ENCODE data around the gene NFATC2.

The NFATC2 gene

GRCh38 chr20:51373713-51374455 is 168.6 kb downstream of the NFATC2 start:
- DNase-seq: no peak

DNA sequence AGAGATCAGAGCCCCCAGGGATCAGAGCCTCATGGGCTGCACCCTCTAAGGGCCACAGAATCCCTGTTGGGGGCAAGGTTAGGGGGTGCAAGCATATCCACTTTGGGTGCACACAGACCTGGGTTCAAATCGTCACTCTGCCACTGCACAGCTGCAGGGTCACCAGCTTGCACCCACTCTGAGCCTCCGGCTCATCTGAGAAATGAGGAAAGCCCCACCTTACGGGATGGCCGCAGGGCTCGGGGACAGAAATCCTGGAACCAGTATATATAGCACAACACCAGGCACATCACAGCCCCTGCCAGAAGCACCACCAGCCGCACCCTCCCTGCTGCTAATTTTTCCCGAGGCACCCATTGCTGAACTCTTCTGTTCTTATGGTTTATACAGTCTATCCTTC is 169.6 kb downstream of the NFATC2 start:
- DNase-seq: no peak

DNA sequence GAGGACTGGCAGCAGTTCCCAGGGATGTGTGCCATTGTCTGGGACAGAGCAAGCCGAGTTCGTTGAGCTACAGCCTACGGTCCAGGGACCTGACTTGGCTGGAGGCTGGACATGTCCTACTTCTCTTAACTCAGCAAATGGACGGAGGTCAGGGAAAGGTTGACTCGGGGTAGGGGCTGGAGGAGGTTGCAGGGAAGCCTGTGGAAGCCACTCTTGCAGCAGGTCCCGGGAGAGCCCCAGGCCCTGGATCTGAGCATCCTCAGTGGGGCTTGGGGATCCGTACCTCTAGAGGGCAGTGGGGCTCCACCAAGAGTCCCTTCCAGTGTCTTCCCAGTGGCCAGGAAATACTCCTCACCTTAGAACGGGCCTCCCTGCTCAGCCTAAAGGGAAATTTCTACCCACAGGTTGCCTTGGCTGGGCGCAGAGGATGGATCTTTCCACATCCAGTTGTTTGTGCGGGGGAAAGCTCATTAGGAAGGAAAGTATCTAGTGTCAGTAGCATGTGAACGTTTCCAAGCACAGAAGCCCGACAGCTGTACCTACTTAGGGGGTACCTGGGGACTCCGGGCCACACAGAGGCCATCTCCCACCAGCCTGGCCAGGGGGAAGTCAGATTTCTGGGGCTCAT is 170.2 kb downstream of the NFATC2 start:
- peak; percentile 73 for DNase-seq

DNA sequence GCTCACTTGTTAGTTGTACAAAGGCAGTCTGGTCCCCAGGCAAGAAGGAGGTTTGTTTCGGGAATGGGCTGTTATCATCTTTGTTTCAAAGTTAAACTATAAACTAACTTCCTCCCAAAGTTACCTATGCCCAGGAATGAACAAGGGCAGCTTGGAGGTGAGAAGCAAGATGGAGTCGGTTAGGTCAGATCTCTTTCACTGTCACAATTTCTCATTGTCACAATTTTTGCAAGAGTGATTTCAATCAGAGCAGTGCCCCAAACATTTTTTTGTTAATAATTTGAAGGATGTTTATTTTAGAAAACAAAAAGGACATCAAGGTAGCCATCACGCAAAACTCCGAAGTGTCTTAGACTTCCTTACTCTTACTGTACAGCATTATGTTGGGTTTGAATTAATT is 170.8 kb downstream of the NFATC2 start:
- no peak for DNase-seq

GRCh38 chr20:51369503-51369902 is 173.0 kb downstream of the NFATC2 start:
- DNase-seq: no peak

DNA sequence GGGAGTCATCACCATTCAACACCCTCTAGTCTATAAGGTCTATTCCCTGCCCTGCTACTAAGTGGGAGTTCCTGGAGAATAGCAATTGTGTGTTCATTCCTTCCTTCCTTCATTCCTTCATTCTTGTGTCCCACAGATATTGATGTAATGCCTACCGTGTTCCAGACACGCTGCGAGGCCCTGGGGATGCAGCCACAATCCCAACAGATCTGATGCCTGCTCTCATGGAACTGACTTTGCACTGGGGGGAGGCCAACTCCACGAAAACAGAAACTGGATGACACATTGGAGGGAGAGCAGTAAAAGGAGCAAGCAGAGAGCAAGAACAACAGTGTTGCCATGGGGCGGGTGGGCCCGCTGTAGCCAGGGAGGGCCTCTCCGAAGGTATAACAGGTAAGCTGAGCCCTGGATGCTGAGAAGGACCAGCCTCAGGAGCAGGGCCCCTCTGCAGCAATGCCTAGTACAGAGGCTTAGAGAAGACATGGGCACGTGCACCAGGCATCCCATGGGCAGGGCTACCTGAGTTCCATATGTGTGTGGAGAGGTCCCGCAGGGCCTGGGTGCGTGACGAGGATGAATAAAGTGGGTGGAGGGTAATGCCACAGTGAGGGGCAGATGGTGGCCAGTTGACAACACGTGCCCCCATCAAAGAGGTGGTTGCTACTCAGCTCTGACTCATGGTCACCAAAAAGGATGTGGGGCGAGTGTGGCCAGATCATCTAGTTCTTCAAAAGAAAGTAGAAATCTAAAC is 173.9 kb downstream of the NFATC2 start:
- peak; percentile 89 for DNase-seq

DNA sequence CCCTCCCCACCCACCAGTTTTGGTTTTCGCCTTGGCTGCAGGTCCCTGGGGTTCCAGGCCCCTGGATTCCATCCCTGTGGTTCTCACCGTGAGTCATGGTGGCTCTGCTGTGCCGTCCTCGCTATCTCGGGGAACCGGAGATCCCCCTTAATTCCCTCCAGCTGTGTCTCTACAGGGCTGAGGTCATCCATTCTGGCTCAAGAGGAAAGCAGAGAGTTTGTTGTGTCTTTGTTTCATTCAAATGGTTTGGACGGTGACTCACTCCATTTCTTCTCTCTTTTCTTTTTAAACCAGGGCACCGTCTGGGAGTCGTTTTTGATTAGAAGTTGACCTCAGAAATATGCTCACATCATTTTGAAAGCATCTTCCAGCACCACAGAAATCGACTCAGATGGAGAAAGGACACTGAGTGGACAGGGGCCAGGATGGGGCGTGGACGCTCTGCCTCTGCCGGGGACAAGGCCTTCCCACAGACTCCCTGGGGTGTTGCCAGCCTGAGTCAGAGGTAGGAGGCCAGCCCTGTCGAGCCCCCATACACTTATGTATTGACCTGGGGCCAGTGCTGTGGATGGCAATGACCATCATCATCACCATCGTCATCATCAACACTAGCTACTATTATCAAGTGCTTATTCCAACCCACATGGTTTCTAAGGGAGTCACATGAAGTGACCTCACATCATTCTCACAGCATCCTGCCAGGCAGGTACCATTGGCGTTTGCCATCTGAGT is 176.2 kb downstream of the NFATC2 start:
- peak; percentile 100 for DNase-seq

DNA sequence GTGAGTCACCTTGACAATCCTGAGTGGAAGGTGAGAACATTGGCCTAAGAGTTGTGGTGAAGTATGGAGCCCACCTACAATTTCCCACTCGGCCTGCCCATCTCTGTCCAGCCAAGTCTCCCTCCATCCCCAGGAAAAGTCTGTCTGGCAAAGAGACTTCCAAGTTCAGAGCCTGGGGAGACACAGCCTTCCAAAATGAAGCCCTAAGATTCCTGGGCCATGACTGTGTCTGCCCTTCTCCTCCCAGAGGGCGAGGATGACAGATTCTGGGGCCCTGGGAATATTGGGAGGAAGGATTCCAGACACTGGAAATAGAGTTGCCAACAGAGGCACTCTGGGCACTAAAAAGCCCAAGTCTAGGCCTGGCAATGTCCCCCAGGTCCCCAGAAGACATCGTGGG is 176.8 kb downstream of the NFATC2 start:
- peak; percentile 99 for DNase-seq

- DNase-seq: no peak
Measured at GRCh38 chr20:51363813-51364212, 178.7 kb downstream of the NFATC2 start.

DNA sequence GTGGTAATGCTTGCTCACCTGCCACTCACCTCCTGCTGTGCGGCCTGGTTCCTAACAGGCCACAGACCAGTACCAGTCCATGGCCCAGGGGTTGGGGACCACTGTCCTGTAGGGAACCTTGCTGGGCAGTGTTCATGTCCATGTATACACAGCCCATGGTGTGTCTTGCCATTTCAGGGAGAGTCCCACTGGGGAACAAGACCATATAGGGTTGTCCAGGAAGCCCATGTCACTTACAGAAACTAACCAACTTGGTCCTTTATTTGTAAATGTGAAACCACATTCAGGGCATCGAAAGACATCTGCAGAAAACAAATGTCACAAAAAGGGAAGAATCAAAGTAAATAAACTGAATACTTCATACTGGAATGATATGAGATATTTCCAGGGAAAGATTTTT is 179.1 kb downstream of the NFATC2 start:
- DNase-seq: no peak

DNA sequence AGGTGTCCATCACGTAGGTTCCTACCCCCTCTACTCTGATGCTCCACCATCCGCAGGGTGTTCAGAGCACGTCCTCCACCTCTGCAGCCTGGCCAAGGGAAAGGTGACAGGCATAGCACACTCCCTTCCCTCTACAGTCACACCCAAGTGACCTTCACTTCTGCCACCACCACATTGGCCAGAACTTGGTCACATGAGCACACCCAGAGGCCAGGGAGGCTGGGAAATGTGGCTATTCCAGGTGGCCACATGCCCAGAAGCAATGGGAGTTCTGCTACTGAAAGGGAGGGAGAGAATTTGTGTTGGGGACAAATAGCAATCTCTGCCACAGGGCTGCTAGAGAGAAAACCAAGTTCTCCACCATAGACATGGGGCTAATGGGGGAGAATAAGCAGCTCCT is 180.3 kb downstream of the NFATC2 start:
- DNase-seq: no peak

DNA sequence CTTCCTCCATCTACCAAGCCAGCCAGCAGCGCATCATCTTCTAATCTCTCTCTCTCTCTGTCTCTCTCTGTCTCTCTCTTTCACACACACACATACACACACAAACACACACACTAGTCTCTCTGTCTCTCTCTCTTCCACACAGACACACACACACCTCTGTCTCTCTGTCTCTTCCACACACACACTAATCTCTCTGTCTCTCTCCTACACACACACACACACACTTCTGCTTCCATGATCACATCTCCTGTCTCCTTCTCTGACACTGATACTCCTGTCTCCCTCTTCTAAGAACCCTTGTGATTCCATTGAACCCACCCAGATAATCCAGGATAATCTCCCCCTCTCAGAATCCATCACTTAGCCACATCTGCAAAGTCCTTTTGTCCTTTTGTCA is 181.3 kb downstream of the NFATC2 start:
- no peak for DNase-seq

DNA sequence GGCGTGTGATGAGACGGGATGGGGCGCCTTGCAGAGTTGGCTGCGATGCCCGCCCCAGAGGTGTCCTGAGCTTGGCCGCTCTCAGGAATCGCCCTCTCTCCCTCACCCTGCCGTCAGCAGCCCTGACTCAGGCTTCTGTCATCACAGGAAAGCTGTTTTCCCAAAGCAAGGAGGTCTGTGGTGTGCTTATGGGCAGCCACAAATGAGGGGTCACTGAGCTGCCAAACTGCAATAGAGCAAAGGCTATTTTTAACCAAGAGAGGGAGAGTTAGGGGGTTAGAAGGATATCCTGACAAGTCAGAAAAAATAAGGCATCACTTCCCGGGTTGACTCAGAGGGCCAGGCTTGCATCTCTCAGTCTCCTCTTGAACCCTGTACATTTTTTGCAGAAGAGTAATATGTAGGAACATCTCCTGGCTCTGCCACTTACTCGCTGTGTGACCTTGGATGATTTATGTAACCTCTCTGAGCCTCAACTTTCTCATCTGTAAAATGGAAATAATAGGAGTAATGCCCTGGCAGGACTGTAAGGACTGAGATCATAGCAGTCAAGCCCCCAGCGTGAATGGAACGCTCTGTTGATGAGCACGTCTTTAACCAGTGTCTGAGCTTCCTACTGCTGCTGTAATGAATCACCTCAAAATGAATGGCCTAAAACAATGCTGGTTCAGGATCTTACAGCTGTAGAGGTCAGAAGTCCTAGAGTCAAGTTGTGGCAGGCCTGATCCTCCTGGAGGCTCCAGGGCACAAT is 181.9 kb downstream of the NFATC2 start:
- DNase-seq: peak; percentile 99

GRCh38 chr20:51359947-51360346 is 182.6 kb downstream of the NFATC2 start:
- DNase-seq: no peak

DNA sequence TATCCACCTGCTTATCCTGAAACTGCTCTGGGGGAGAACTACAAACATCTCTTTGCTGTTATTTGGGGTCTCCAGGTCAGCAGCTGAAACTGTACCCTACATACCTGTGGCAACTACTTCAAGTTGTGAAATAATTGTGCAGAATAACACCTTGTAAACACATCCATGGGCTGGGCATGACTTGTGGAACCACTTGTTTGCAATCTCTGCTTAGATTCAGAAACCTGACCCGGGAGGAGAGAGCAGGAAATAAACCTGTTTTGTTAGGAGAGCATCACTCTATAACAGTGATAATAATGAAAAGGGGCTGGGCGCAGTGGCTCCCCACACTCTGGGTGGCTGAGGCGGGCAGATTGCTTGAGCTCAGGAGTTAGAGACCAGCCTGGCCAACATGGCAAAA is 183.1 kb downstream of the NFATC2 start:
- no peak for DNase-seq

- no peak for DNase-seq
Measured at GRCh38 chr20:51358032-51358724, 184.3 kb downstream of the NFATC2 start.

GRCh38 chr20:51357543-51357942 is 185.0 kb downstream of the NFATC2 start:
- no peak for DNase-seq

DNA sequence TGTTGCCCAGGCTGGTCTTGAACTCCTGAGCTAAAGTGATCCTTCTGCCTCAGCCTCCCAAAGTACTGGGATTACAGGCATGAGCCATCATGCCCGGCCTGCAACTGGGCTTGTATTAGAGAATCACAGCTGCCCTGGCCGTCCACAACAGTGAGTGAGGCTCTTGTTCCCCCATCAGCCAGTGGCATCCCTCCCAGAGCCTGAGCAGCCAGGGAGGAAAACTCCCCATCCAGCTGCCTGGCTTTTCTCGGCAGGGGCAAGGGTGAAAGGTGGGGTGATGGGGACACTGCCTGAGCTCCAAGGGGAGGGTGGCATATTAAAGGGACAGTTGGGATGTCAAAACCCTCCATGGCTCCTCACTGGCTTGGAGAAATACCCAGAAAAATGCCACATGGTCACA is 185.6 kb downstream of the NFATC2 start:
- no peak for DNase-seq

DNA sequence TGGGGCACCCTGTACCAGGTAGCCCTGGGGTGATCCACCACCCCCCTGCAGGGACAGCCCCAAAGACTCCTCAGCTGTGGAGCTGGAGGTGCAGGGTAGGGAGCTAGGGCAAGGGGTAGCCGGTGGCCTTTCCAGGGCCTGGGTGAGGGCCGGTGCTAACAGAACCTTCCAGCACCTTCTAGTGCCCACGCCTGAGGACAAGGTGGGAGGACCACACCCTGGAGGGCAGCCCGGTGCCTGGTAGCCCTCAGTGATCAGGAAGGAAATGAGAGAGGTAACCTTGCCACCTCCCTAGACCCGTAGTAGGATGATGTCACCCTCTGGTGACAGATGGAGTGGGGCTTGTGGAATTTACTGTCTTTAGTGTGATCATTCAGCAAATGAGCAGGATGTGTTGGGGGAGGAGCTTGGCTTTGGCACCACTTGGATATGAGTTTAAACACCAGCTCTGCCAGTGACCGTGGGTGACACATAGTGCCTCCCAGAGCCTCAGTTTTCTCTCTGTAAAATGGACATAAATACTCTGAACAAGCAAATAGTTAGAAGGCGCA is 187.7 kb downstream of the NFATC2 start:
- DNase-seq: peak; percentile 88

GRCh38 chr20:51354191-51354768 is 188.2 kb downstream of the NFATC2 start:
- peak; percentile 73 for DNase-seq

- no peak for DNase-seq
Measured at GRCh38 chr20:51353491-51353890, 189.0 kb downstream of the NFATC2 start.

Measured in fibroblast of skin of scalp (primary cell).